OCI-LY1 (cell line): Measurements from ENCODE around the gene MAT2A.
A peak's percentile ranks its signal among the peaks of the same experiment; 100 is the strongest.

ENCODE experiments used
- H2AFZ ChIP-seq: fragments of 200-600 bp; sonication (generic), shearing (Covaris generic); 2 replicates; pipeline ENCODE4 v1.6.0; 2014; ENCODE audit warnings: antibody characterized with exemption, mild to moderate bottlenecking, low read length
- H3F3A ChIP-seq: fragments of 200-600 bp; sonication (generic), shearing (Covaris generic); 2 replicates; pipeline ENCODE4 v1.6.0; 2014; ENCODE audit warnings: mild to moderate bottlenecking, antibody characterized with exemption, low read length, moderate library complexity; ENCODE audit not compliant: insufficient read depth
- H3K27ac ChIP-seq: fragments of 200-600 bp; sonication (generic); 2 replicates; pipeline ENCODE4 v1.5.1; 2014; ENCODE audit warnings: low read length, mixed run types, mild to moderate bottlenecking, low read depth; ENCODE audit not compliant: poor library complexity, severe bottlenecking
- H3K27me3 ChIP-seq: fragments of 200-600 bp; sonication (generic); 2 replicates; pipeline ENCODE4 v1.6.0; 2014; ENCODE audit warnings: antibody characterized with exemption, mild to moderate bottlenecking, low read length, moderate library complexity; ENCODE audit not compliant: insufficient read depth
- H3K36me3 ChIP-seq: fragments of 200-600 bp; sonication (generic); 2 replicates; pipeline ENCODE4 v1.6.1; 2014; ENCODE audit warnings: mild to moderate bottlenecking, antibody characterized with exemption, low read length, moderate library complexity, mixed read lengths; ENCODE audit not compliant: insufficient read depth
- H3K4me1 ChIP-seq: fragments of 200-600 bp; sonication (generic); 2 replicates; pipeline ENCODE4 v1.5.1; 2014; ENCODE audit warnings: mild to moderate bottlenecking, low read length, moderate library complexity; ENCODE audit not compliant: insufficient read depth, severe bottlenecking
- H3K4me2 ChIP-seq: fragments of 200-600 bp; sonication (generic), shearing (Covaris generic); 2 replicates; pipeline ENCODE4 v1.6.1; 2014; ENCODE audit warnings: low read length
- H3K4me3 ChIP-seq: fragments of 200-600 bp; sonication (generic); 2 replicates; pipeline ENCODE4 v1.5.1; 2014; ENCODE audit warnings: low read length, low read depth, mild to moderate bottlenecking, mixed read lengths; ENCODE audit not compliant: poor library complexity, severe bottlenecking
- H3K79me2 ChIP-seq: fragments of 200-600 bp; shearing (Covaris generic); 2 replicates; pipeline ENCODE4 v1.6.1; 2016; ENCODE audit warnings: mixed run types, low read length, mixed read lengths; ENCODE audit not compliant: insufficient read depth
- H3K9ac ChIP-seq: fragments of 200-600 bp; sonication (generic), shearing (Covaris generic); 2 replicates; pipeline ENCODE4 v1.6.1; 2014; ENCODE audit warnings: mild to moderate bottlenecking, low read length, mixed read lengths
- H3K9me2 ChIP-seq: fragments of 200-600 bp; sonication (generic), shearing (Covaris generic); 2 replicates; pipeline ENCODE4 v1.6.1; 2014; ENCODE audit warnings: low read depth, mild to moderate bottlenecking, low read length, mixed read lengths
- H3K9me3 ChIP-seq: fragments of 200-600 bp; shearing (Covaris generic); 2 replicates; pipeline ENCODE4 v1.6.1; 2014; ENCODE audit warnings: low read length, mixed read lengths
- H4K20me1 ChIP-seq: fragments of 200-600 bp; sonication (generic), shearing (Covaris generic); 2 replicates; pipeline ENCODE4 v1.6.0; 2016; ENCODE audit warnings: mild to moderate bottlenecking, low read length; ENCODE audit not compliant: insufficient read depth
- EZH2 ChIP-seq: fragments of 200-600 bp; sonication (generic), shearing (Covaris generic); IDR thresholded peaks from 2 replicates; pipeline ENCODE4 v1.8.0; 2017; ENCODE audit warnings: borderline replicate concordance, mixed run types, mild to moderate bottlenecking, antibody characterized with exemption, low read length, moderate library complexity, mixed read lengths
- TF ChIP-seq, protein P1 (sequence below): fragments of 200-600 bp; sonication (generic), shearing (Covaris generic); IDR thresholded peaks from 2 replicates; pipeline ENCODE4 v1.5.1; 2017; ENCODE audit warnings: mild to moderate bottlenecking, antibody characterized with exemption, low read length, moderate library complexity, mixed read lengths

The MAT2A gene

GRCh38 chr2:85538507-85539360 is at the start of gene MAT2A:
Gene MAT2A (plus strand): TSS chr2:85539168. CDS start chr2:85539288, 120 bp downstream.
- Histone ChIP-seq H2AFZ (0 out of 2 replicates have a peak within 1 kb of the TSS, but pooled peaks have one; percentile 17), H3K27me3 (no peaks in the 10 kb centered on the region), H3K9me2 (no peaks in the 10 kb centered on the region), H4K20me1 (0 out of 2 replicates have a peak, but pooled peaks cover 3% of the 10 kb centered on the region), H3K4me2 (peak within 1 kb of the TSS; percentile 90), H3K27ac (peak within 1 kb of the TSS; percentile 84), H3K4me1 (peaks cover 30% of the 10 kb centered on the region), H3K36me3 (peaks cover 47% of the 10 kb centered on the region), H3K79me2 (peaks cover 26% of the 10 kb centered on the region), H3K9me3 (no peaks in the 10 kb centered on the region), H3F3A (peaks cover 9% of the 10 kb centered on the region; the same call in 1 of the 2 replicates), H3K9ac (peak within 1 kb of the TSS; percentile 100), H3K4me3 (peak within 1 kb of the TSS; percentile 99)
- TF ChIP-seq, protein P1, sequence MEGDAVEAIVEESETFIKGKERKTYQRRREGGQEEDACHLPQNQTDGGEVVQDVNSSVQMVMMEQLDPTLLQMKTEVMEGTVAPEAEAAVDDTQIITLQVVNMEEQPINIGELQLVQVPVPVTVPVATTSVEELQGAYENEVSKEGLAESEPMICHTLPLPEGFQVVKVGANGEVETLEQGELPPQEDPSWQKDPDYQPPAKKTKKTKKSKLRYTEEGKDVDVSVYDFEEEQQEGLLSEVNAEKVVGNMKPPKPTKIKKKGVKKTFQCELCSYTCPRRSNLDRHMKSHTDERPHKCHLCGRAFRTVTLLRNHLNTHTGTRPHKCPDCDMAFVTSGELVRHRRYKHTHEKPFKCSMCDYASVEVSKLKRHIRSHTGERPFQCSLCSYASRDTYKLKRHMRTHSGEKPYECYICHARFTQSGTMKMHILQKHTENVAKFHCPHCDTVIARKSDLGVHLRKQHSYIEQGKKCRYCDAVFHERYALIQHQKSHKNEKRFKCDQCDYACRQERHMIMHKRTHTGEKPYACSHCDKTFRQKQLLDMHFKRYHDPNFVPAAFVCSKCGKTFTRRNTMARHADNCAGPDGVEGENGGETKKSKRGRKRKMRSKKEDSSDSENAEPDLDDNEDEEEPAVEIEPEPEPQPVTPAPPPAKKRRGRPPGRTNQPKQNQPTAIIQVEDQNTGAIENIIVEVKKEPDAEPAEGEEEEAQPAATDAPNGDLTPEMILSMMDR: peak; percentile 61
- TF ChIP-seq EZH2: no peak

DNA sequence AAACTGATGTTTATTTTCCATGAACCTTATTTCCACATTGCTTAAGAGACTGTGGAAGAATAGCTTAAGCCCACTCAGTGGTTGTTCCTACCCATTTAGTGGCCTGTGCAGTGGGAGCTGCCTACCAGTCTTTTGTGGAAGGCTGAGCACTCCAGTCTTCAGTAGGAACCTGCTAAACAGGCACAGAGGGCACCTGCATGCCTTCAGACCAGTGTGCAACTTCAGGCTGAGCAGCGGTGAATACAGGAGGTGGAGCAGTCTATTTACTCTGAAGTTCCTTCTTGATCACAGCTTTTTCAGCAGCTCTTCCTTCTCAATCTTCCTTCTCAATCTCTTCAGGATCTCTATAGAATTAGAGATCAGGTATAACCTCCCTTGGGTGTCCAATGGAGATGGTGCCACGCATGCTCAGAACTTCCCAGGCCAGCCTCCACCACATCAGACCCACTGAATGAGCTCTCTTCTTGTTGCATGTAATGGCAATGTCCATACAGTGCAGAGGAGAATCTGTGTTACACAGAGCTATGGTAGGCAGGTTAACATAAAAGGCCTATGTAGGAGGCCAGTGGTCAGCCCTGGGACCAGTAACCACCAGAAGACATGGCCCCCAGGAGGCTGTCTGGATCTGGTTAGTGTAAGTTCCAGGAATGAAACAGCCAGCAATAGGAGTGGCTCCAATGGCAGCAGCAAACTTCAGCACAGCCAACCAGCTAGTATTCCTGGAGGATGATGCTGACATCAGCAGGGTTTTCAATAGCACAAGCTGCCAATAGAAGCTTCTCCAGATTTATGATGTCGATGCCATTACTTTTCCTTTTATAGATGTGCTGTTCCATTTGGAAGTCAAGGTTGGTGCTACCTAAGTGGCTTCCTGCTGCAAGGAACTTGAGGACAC is 47.9 kb upstream of the MAT2A start:
- TF ChIP-seq EZH2: no peak
- TF ChIP-seq, protein P1: no peak
- Histone ChIP-seq H3K4me1 (no peaks in the 10 kb centered on the region), H3K4me3 (no peak overlapping the region), H3K36me3 (no peaks in the 10 kb centered on the region), H3K27ac (no peak overlapping the region), H3K9me2 (no peaks in the 10 kb centered on the region), H3K4me2 (no peak overlapping the region), H3K9ac (no peak overlapping the region), H3K79me2 (no peaks in the 10 kb centered on the region), H4K20me1 (no peaks in the 10 kb centered on the region), H3K27me3 (no peaks in the 10 kb centered on the region), H3K9me3 (no peaks in the 10 kb centered on the region), H3F3A (no peaks in the 10 kb centered on the region), H2AFZ (no peak overlapping the region)

- no peaks in the 10 kb centered on the region for H3K9me2 ChIP-seq
These were observed 42.5 kb upstream of the MAT2A start for GRCh38 chr2:85496436-85496835.

More at GRCh38 chr2:85496436-85496835, 42.5 kb upstream of the MAT2A start:
- Histone ChIP-seq H2AFZ (no peak overlapping the region), H3K4me2 (no peak overlapping the region), H4K20me1 (no peaks in the 10 kb centered on the region), H3K9ac (no peak overlapping the region), H3K4me1 (no peaks in the 10 kb centered on the region), H3K36me3 (no peaks in the 10 kb centered on the region), H3K4me3 (no peak overlapping the region), H3K27me3 (no peaks in the 10 kb centered on the region), H3K27ac (no peak overlapping the region), H3F3A (no peaks in the 10 kb centered on the region), H3K79me2 (no peaks in the 10 kb centered on the region), H3K9me3 (no peaks in the 10 kb centered on the region)
- TF ChIP-seq, protein P1: no peak
- TF ChIP-seq EZH2: no peak
